Hindlimb muscle (tissue), 1 donor: ENCODE measurements around the gene RIOK3. TPM values are rescaled to one million over a fixed set of nuclear protein-coding genes. Genes with fewer than 3 reads are reported as not detected.
"Not testable (repeated sequence)": the region's sequence is repeated elsewhere in the genome, so short reads cannot be mapped to it uniquely, and the experiment has no call there.

Experiments
- DNase-seq: peaks from one replicate; pipeline ENCODE4 v3.0.0-alpha.2; 2013
- polyA plus RNA-seq: library from polyadenylated mRNA; unstranded; fragments of 120-200 nt; gene quantifications from one replicate; pipeline ENCODE4 v1.2.1, GENCODE V29; 2013; ENCODE audit not compliant: insufficient read length

RIOK3 gene
- polyA plus RNA-seq, 1 donor = 78.1 TPM

DNA sequence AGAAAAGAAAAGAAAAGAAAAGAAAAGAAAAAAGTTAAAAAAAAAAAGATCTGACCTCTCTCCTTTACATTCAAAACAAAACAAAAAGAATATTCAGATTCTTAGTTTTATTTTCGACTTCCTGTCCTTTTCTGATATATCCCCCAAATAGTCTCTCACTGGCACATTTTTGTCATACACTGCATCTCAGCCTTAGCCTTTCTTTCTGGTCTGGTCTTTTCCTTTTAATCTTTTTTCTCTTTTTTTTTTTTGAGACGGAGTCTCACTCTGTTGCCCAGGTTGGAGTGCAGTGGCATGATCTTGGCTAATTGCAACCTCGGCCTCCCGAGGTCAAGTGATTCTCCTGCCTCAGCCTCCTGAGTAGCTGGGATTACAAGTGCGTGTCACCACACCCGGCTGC, 1.6 kb upstream of the RIOK3 start:
- DNase-seq = no peak

DNA sequence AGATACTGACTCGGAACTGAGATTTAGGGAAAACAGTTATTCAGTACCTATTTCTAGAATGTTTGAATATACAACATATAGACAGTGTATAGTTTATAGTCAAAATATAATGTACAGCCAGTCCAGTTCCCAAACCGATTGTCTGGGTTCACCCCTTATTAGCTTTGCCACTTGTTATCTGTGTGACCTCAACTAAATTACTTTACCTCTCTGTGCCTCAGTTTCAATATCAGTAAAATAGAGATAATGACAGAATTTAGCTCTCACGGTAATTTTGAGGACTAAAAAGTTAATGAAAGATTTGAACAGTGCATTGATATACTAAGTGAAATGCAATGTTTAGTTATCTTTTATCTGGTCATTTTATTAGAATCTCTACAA, 750 bp upstream of the RIOK3 start:
- no peak for DNase-seq

DNA sequence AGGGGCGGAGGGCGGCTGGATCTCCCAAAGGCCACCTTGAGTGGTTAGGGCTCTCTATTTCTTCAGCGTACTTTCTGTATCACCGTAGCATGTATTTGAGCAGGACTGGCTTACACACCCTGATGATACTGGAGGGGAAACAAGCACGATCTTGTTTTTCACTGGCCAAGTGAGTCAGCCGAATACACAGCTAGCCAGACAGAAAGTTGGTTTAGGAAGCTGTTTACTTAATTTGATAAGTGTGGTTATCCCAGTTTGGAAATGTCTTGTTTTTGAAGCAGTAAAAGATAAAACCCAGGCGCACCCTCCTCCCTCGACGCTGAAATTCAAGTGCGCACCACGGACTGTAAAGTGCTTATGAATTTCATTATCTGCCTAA, 582 bp downstream of the RIOK3 start:
- DNase-seq = no peak

DNA sequence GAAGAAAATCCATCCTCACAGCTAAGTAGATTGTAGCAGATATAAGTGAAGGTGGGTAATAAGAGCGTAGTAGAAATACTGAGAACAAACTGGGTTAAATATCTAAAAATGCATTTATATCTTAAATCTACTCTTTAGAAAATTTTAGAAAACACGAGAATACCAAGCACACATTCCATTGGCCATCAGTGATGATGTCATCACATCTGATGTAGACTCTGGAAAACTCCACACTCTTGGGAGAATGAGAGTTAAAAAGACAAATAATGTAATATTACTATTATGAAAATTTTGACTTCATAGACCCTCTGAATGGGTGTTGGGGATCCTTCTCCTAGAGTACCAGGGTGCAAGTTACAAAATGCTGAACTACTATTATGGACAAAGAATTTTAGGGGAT, 3.7 kb downstream of the RIOK3 start:
- DNase-seq = no peak

DNA sequence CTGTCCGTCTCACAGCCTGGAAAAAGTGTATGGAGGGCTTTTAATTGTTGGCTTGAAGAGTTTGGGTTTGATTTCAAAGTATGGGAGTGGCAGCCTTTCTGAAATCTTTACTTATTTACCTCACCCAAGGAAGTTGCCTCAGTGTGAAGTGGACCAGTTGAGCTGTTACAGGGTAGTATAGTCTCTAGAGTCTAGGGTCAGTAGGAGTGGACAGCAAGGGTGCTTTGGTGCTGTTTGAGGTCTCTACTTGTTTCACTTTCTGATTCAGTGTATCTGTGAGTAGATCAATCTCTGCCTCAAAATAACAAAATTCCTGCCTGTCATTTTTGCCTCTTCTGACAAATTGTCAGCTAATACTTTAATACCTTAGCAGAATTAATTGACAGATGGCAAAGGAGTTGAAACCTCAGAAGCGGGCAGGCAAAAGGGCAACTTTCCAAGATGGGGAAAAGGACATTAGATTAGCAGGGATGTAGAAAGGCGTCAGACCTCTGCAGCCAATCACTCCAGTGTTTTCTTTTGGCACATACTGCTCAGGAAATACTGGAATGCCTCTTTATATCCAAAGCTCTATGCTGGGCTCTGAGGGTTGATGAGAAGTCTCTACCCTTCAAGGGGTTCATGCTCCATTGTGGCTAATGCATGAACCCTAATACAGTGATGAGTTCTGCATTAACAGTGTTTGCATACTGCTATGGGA, 5.9 kb downstream of the RIOK3 start:
- no peak for DNase-seq

DNA sequence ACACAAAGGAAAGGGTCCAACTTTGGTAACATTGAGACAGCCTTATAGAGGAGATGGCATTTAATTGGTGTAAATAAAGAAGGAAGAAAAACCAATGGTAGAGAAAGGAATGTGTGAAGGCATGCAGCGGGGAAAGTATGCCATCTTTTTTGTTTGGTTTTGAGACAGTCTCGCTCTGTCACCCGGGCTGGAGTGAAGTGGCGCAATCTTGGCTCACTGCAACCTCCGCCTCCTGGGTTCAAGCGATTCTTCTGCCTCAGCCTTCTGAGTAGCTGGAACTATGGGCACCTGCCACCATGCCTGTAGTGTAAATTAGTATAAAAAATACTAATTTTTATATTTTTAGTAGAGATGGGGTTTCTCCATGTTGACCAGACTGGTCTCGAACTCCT, 6.4 kb downstream of the RIOK3 start:
- no peak for DNase-seq

DNA sequence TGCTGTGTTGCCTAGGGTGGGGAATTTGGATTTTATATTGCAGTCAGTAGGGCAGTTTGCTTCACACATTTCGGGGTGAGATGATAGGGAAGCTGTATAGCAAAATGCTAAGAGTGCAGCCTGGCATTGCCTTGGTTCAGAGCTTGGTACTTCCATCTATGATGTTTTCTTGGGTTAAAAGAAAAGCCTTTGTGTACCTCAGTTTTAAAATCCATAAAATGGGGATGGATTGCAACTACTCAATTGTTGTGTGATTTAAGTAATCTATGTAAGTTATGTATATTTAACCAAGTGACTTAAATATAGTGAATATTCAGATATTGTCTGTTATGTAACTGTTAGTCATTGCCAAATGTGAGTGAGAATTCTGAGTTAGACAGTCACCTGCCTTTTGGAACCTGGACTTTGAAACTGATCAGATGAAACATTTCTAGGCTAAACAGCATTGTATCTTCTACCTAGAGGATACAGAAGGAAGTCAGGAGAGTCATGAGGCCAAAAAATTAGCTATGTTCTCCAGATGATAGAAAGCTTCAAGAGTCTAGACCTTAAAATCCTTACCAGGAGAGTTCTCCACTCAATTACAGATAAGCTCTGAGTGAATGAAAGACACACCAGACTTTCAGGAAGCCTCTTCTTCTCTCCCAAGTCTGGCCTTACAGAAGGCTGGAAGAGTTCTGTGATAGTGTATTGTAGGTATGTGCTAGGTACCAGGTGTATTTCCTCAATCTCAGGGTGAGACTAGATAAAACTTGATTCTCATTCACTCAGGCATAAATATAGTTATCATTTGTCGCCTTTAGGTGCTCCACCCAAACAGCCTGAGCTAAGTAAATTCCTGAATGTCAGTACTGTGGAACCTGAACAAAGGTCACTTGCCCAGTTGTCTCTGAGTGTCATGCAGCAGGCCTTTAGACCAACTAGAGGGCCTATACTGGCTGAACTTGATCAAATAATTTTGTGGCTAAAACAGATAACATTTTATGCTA, 7.5 kb downstream of the RIOK3 start:
- no peak for DNase-seq

DNA sequence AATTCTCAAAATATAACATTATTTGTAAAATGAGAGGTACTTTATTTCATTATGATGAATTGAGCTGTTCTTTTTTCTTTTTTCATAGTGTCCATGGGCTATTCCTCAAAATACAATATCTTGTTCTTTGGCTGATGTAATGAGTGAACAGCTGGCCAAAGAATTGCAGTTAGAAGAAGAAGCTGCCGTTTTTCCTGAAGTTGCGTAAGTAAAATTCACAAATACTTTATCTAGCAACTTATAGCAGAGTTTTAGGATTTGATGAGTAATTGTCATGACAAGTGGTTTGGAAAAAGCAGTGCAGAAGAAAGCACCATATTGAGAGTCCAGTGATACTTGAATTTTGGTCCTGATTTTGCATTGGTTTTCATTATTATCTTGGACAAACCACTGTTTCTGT, 9.8 kb downstream of the RIOK3 start:
- no peak for DNase-seq

DNA sequence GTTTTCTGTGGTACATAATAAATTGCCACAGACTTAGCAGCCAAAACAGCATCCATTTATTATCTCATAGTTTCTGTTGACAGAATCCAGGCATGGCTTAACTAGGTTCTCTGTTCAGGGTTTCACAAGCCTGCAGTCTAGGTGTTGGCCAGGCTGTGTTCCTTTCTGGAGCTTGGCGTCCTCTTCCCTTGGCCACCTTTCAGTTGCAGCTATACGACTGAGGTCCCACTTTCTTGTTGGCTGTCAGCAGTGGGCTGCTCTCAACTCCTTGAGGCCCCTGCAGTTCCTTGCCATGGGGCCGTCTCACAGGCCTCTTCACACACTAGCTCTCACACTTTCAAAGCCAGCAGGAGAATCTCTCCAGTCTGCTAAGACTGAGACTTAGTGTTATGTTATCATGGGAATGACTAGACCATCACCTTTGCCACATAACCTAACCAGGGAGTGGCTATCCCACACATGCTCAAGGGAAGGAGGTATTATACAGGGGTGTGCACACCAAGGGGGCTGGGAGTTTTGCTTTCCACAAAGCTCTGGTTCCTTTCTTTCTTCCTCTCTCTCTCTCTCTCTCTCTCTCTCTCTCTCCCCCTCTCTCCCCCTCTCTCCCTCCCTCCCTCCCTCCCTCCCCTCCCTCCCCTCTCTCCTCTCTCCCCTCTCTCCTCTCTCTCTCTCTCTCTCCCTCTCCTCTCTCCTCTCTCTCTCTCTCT, 15.8 kb downstream of the RIOK3 start:
- no peak for DNase-seq

DNA sequence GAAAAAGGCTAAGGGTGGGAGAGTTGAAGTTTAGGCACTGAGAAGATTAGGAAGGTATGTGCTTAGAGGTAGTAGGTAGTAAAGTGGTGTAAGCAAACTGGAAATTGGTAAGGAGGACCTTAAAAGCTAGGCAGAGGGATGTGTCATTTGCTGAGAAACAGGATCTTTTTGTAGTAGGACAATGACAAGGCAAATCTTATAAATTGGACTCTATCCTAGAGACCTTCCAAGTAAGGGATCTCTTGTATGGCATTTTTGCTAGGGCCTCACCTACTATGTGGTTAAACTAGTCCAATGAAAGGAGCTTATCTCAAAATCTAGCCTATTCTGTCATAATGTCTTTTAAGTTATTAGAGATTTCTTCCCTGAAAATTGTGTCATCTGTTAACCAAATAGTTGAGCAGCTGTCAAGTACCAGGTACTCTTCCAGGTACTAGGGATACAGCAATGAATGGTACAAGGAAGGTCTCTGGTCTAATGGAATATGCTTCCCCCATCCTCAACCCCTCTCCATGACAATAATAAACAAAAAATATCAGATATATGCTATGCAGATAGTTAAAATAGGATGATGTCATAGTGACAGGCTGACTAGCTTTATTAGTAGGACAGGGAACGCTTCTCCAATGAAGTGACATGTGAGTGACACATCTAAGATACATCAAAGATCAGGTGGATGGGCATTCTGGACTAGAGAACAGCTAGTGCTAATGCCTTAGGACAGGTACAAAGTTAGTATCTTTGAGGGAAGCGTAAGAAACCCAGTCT, 17.7 kb downstream of the RIOK3 start:
- no peak for DNase-seq

DNA sequence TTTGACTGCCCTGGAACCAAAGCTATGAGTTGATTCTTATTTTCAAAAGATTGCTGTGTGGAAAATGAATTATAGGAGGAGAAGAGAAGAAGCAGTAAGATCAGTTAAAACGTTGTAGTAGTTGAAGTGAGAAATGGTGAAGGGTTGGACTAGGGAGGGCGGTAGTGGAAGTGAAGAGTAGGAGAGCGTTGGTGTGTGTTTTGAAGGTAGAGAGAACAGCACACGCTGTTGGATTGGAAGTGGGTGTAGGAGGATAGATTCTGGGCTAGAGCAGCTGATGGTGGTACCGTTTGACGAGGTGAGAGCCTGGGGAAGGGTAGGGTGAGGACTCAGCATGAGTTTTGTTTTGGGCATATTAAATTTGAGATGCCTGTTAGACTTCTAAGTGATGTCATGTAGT, 18.4 kb downstream of the RIOK3 start:
- DNase-seq = no peak

DNA sequence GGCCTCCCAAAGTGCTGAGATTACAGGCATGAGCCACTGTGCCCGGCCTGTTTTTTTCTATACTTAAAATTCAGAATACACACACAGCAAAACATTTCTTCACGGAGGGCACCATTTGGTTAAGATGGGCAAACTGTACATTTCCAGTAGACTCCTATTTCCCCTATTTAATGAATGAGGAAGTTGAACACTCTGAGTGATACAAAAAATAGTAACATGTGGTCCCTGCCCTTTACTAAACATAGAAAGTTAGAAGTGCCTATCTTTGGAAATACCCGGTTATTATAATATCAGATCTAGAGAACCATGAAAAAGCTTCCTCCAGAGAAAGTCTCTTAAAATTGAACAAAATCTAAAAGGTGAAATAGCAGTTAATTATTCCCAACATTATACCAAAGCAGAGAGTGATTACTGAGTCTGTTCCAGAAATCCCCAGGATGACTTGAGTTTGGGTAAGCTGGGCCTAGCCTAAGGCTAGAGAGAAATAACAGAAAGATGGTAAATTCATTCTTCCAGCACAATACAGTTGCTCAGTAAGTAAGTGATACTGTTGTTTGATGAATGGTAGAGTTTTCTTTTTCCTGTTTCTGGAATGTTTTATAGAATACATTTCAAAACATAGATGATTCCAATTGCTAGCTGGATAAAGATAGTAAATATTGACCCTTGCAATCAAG, 26.9 kb downstream of the RIOK3 start:
- DNase-seq = no peak

DNA sequence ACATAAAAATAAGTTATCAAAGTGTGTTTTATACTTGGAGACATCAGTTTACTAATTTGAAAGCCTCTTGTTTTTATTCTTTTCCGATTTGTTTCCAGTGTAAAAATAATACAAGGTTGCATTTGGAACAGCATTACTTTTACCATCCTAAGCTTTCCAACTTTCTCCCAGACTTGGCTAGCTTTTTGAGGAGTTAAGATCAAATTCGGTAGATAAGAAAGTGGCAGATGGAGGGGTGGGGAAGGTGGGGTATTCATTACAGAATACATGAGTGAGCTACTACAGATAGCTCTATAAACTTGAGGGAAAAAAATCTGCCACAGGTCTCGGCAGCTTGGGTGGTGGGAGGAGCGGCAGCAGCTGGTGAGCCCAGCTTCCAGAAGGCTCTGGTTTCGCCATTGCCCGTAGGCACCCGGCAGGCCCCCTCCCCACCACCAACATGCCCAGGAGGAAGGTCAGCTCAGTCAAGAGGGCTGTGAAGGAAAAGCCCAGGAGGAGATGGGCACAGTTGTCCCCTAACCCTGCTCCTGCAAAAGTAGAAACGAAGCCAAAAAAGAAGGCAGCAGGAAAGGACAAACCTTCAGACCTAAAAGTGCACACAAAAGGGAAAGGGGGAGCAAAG, 31.6 kb downstream of the RIOK3 start:
- DNase-seq = no peak

DNA sequence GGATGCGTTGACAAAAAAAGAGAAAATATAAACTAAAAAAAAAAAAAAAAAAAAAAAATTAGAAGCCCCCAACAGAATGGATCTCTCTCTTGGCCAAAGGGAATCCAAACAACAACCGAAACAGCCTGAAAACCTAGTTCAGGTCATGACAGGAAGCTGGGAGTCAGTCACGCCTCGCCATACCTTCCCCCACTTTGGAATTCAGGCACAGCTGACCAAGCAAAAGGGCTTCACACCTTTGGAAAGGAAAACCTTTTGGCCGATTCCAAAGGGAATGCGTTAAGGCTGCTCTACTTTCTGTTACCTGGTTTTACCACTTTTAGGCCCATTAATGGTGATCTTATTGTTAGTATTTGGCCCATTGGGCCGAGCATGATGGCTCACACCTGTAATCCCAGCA, 32.3 kb downstream of the RIOK3 start:
- no peak for DNase-seq

DNA sequence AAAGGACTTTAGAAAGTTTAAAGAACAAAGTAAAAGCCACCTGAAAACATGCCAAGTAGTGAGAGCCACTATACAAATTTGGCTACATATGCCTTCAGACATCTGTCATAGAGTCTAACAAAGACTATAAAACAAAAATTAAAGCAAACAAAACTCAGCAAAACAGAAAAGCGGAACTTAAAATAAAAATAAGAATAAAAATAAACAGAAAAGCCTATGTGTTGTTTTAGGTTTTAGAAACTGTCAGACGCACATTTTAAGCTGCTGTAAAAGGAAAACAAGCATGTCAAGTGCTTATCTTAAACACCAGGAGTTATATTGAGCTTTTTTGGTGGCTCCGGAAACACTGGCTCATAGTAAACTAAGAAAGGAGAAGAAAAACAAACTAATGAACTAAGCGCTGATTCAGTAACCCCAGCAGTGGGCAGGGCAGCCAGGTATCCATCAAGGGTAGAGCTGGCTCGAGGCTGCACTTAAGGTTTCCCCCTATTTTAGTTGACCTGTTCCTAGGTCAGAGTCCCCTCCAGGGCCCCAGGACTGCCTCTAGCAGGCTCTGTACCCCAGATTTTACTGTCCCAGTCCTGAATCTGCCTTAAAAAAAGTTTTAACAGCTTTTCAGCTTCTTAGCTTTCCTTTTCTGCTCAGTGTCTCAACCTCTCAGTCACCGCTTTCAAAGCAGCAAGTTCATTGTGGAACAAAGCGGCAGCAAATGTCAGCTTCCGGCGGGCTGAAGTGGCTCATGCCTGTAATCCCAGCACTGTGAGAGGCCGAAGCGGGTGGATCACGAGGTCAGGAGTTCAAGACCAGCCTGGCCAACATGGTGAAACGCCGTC, 34.9 kb downstream of the RIOK3 start:
- DNase-seq = no peak

DNA sequence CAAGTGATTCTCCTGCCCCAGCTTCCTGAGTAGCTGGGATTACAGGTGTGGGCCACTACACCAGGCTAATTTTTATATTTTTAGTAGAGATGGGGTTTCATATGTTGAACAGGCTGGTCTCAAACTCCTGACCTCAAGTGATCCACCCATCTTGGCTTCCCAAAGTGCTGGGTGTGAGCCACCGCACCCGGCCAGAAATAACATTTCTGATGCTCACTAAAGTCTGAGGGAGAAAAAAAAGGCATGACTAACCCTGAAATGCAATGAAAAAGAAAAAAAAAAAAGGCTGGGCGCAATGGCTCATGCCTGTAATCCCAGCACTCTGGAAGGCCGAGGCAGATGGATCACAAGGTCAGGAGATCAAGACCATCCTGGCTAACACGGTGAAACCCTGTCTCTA, 36.5 kb downstream of the RIOK3 start:
- not testable (repeated sequence) for DNase-seq

DNA sequence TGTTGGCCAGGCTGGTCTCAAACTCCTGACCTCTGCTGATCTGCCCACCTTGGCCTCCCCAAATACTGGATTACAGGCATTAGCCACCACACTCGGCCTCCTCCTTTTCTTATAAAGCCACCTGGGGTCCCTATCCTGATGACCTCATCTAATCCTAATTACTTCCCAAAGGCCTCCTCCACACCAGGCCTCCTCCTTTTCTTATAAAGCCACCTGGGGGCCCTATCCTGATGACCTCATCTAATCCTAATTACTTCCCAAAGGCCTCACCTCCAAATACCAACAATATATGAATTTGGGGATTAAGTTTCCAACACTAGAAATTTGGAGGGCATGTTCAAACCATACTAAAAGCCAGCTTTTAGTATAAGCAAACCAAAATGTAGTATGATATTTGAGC, 40.6 kb downstream of the RIOK3 start:
- no peak for DNase-seq

DNA sequence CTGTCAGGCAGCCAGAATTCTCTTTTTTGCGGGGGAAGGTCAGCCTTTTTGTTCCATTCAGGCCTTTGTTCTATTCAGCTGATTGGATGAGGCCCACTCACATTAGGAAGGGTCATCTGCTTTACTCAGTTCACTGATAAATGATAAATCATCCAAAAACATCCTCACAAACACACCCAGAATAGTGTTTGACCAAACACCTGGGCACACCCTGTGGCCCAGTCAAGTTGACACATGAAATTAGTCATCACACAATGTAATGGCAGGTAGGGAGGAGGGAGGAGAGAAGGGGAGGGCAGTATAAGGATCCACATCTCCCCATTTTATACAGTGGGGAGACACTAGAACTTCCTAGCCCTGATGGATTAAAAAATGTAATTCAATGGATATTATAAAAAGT, 41.9 kb downstream of the RIOK3 start:
- DNase-seq = no peak

DNA sequence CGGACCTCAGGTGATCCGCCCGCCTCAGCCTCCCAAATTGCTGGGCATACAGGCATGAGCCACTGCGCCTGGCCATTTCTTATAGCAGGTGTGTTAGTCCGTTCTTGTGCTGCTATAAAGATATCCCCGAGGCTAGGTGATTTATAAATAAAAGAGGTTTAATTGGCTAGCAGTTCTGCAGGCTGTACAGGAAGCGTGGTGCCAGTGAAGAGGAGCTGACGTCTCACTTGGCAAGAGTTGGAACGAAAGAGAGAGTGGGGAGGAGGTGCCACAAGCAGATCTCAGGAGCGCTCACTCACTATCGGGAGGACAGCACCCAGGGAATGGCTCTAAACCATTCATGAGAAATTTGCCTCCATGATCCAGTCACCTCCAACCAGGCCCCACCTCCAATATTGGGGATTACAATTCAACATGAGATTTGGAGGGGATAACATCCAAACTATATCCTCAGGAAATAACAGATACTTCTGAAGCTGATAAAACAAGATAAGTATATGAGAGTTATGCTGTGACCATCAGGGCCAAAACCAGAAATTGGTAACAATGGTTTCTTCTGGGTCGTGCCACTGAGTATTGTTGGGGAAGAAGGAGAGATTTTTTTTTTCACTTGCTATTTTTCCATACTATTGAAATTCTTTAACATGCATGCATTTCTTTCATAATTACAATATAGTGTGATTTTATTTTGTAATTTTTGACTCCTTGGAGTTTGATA, 42.8 kb downstream of the RIOK3 start:
- DNase-seq = no peak

DNA sequence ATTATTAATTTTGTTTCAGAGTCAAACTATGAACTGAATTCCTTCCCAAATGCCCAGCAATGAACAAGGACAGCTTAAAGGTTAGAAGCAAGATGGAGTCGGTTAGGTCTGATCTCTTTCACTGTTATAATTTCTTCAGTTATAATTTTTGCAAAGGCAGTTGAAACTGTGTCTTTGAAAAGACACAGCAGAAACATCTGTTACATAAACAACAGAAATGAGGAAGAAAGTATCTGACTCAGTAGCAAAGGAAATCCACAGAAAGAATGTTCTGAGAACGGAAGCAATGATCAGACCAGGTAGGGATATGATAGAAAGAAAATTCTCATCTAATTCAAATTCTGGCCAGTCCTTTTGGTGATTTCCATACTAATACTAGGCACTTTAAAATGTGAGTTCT, 45.0 kb downstream of the RIOK3 start:
- no peak for DNase-seq
